Trophoblast cell (in vitro differentiated cells and primary cell): ENCODE results near the gene RABL2A.
"Not testable (repeated sequence)": the region's sequence is repeated elsewhere in the genome, so short reads cannot be mapped to it uniquely, and the experiment has no call there.

ENCODE experiments used
- DNase-seq, 2 donors: peaks; one replicate each; pipeline ENCODE4 v3.0.0-alpha.2; 2016
- H2AFZ ChIP-seq: 2 replicates; pipeline ENCODE4 v1.6.1; 2013; ENCODE audit warnings: low read length, moderate library complexity, mild to moderate bottlenecking; ENCODE audit not compliant: insufficient read depth, poor library complexity
- H2AK5ac ChIP-seq: 2 replicates; pipeline ENCODE4 v1.6.1; 2013; ENCODE audit warnings: mild to moderate bottlenecking, low read length
- H2BK120ac ChIP-seq: 2 replicates; pipeline ENCODE4 v1.6.1; 2013; ENCODE audit warnings: low read length, mild to moderate bottlenecking, moderate library complexity; ENCODE audit not compliant: insufficient read depth, poor library complexity
- H2BK12ac ChIP-seq: 2 replicates; pipeline ENCODE4 v1.6.1; 2013; ENCODE audit warnings: mild to moderate bottlenecking, low read length, moderate library complexity
- H2BK5ac ChIP-seq: 2 replicates; pipeline ENCODE4 v1.6.1; 2013; ENCODE audit warnings: low read length, low read depth, moderate library complexity, mild to moderate bottlenecking; ENCODE audit not compliant: poor library complexity
- H3K14ac ChIP-seq: 2 replicates; pipeline ENCODE4 v1.6.1; 2013; ENCODE audit warnings: mild to moderate bottlenecking, low read length
- H3K18ac ChIP-seq: 2 replicates; pipeline ENCODE4 v1.6.1; 2013; ENCODE audit warnings: mild to moderate bottlenecking, low read length
- H3K23ac ChIP-seq: 2 replicates; pipeline ENCODE4 v1.6.1; 2013; ENCODE audit warnings: low read length
- H3K27ac ChIP-seq: 2 replicates; pipeline ENCODE4 v1.5.1; 2013; ENCODE audit warnings: low read depth, mild to moderate bottlenecking, inconsistent platforms, low read length, moderate library complexity
- H3K27me3 ChIP-seq: 2 replicates; pipeline ENCODE4 v1.6.1; 2013; ENCODE audit warnings: inconsistent platforms, mild to moderate bottlenecking, low read length, moderate library complexity; ENCODE audit not compliant: insufficient read depth
- H3K36me3 ChIP-seq, 2 experiments: 1 replicate in 1 of 2; 2 replicates in 1 of 2; pipeline ENCODE4 v1.6.1; 2013; ENCODE audit warnings: low read length in 2 of 2, mild to moderate bottlenecking in 2 of 2, moderate library complexity in 1 of 2; ENCODE audit not compliant: insufficient read depth in 2 of 2, control insufficient read depth in 1 of 2
- H3K4ac ChIP-seq: 2 replicates; pipeline ENCODE4 v1.6.1; 2013; ENCODE audit warnings: low read depth, mild to moderate bottlenecking, low read length, moderate library complexity
- H3K4me1 ChIP-seq, 2 experiments: 1 replicate in 1 of 2; 2 replicates in 1 of 2; pipeline ENCODE4 v1.6.1; 2013; ENCODE audit warnings: low read length in 2 of 2, mild to moderate bottlenecking in 2 of 2, moderate library complexity in 1 of 2; ENCODE audit not compliant: insufficient read depth in 2 of 2, control insufficient read depth in 1 of 2
- H3K4me2 ChIP-seq: 2 replicates; pipeline ENCODE4 v1.6.1; 2013; ENCODE audit warnings: inconsistent platforms, mild to moderate bottlenecking, low read length, moderate library complexity
- H3K4me3 ChIP-seq: 2 replicates; pipeline ENCODE4 v1.5.1; 2013; ENCODE audit warnings: mild to moderate bottlenecking, low read depth, low read length, inconsistent platforms
- H3K79me1 ChIP-seq: one replicate; pipeline ENCODE4 v1.6.1; 2013; ENCODE audit warnings: low read length
- H3K79me2 ChIP-seq: 2 replicates; pipeline ENCODE4 v1.6.1; 2013; ENCODE audit warnings: low read length, mild to moderate bottlenecking; ENCODE audit not compliant: control insufficient read depth, insufficient read depth, poor library complexity
- H3K9ac ChIP-seq: 2 replicates; pipeline ENCODE4 v1.6.1; 2013; ENCODE audit warnings: mild to moderate bottlenecking, low read length
- H3K9me3 ChIP-seq: 2 replicates; pipeline ENCODE4 v1.6.1; 2013; ENCODE audit warnings: low read depth, mild to moderate bottlenecking, control low read depth, inconsistent platforms, low read length; ENCODE audit not compliant: insufficient read depth
- H4K12ac ChIP-seq: 2 replicates; pipeline ENCODE4 v1.6.1; 2013; ENCODE audit warnings: low read depth, mild to moderate bottlenecking, low read length, moderate library complexity
- H4K8ac ChIP-seq: 2 replicates; pipeline ENCODE4 v1.6.1; 2013; ENCODE audit warnings: low read depth, mild to moderate bottlenecking, low read length, moderate library complexity
- H4K91ac ChIP-seq: one replicate; pipeline ENCODE4 v1.6.1; 2013; ENCODE audit warnings: low read depth, mild to moderate bottlenecking, low read length, moderate library complexity
- WGBS: extraction: QIAGEN DNeasy Blood & Tissue Kit; methylation state at CpG from one replicate; pipeline ENCODE4 v1.1.7; 2013; ENCODE audit warnings: missing lambda C conversion rate; ENCODE audit not compliant: insufficient read length, insufficient coverage; ENCODE audit errors: extremely low coverage; 5-methylcytosine and 5-hydroxymethylcytosine counted together

The RABL2A gene

DNA sequence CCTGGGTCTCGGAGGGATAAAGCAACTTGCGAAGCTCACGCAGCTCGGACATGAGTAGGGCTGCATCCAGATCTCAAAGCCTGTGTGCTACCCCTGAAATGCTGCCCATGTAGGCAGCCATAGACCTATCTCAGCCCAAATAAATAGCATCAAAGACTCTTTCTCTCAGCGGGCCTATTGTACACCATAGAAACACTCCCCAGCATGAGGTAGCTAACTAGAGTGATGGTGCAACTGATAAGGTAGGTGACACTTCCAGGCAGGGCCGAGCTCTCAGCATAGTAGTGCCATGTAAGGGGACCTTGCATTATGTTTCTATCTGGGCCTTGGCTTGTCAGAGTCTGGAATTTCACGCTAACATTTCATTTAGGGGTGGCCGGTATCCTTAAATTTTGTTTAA, 52.4 kb downstream of the RABL2A start:
- Histone ChIP-seq H2AK5ac (no peak overlapping the region), H3K14ac (no peak overlapping the region), H4K8ac (no peak overlapping the region), H3K79me1 (no peaks in the 10 kb centered on the region), H3K18ac (no peak overlapping the region), H3K4me2 (no peak overlapping the region), H3K79me2 (no peaks in the 10 kb centered on the region), H3K36me3 (no peaks in the 10 kb centered on the region), H2BK12ac (no peak overlapping the region), H4K12ac (no peak overlapping the region), H3K27me3 (no peaks in the 10 kb centered on the region), H3K9ac (no peak overlapping the region), H4K91ac (no peak overlapping the region), H3K4me1 (no peaks in the 10 kb centered on the region), H2AFZ (no peak overlapping the region), H3K4me3 (no peak overlapping the region), H2BK120ac (no peak overlapping the region), H3K4ac (no peak overlapping the region), H3K9me3 (no peaks in the 10 kb centered on the region), H2BK5ac (no peak overlapping the region), H3K27ac (no peak overlapping the region), H3K23ac (no peak overlapping the region)
- no CpG with 5 or more reads among the region's 8 CpGs for WGBS
- DNase-seq: no peak

DNA sequence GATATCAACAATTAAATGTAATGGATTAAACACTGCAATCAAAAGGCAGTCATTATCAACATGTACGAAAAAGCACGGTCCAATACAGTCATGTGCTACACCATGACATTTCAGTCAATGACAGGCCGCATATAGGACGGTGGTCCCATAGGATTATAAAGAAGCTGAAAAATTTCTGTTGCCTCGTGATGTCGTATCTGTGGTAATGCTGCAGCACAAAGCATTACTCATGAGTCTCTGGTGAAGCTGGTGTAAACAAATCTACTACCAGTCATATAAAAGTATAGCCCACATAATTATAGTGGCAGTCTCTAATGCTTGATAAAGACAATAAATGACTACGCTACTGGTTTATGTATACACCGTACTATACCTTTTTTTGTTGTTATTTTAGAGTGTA, 58.4 kb downstream of the RABL2A start:
- no peaks in the 10 kb centered on the region for H3K27me3 ChIP-seq
- no peaks in the 10 kb centered on the region for H3K79me2 ChIP-seq
- H4K12ac ChIP-seq: no peak overlapping the region
- no peaks in the 10 kb centered on the region for H3K79me1 ChIP-seq
- no peak overlapping the region for H2BK5ac ChIP-seq
- H3K9ac ChIP-seq: no peak overlapping the region
- H3K18ac ChIP-seq: no peak overlapping the region
- no peak overlapping the region for H4K8ac ChIP-seq
- H3K36me3 ChIP-seq: no peaks in the 10 kb centered on the region
- no peak overlapping the region for H3K4ac ChIP-seq
- H3K4me3 ChIP-seq: no peak overlapping the region
- H3K4me2 ChIP-seq: no peak overlapping the region
- no peak overlapping the region for H2BK120ac ChIP-seq
- H4K91ac ChIP-seq: no peak overlapping the region
- H2BK12ac ChIP-seq: no peak overlapping the region
- no peak overlapping the region for H2AFZ ChIP-seq
- no peaks in the 10 kb centered on the region for H3K4me1 ChIP-seq
- no peak overlapping the region for H3K23ac ChIP-seq
- H2AK5ac ChIP-seq: no peak overlapping the region
- no peak overlapping the region for H3K27ac ChIP-seq
- DNase-seq: no peak
- no peak overlapping the region for H3K14ac ChIP-seq
- WGBS: no CpG with 5 or more reads among the region's 8 CpGs
- H3K9me3 ChIP-seq: no peaks in the 10 kb centered on the region

DNA sequence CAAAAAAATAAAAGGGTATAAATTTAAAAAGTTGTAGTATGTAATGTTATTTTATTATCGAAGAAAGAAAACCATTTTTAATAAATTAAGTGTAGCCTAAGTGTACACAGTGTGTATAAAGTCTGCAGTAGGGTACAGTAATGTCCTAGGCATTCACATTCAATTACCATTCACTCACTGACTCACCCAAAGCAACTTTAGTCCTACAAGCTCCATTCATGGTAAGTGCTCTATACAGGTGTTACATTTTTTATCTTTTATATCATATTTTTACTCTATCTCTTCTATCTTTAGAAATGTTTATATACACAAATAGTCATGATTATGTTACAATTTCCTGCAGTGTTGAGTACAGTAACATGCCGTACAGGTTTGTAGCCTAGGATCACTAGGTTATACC, 59.5 kb downstream of the RABL2A start:
- Histone ChIP-seq H3K14ac (no peak overlapping the region), H3K36me3 (no peaks in the 10 kb centered on the region), H2BK5ac (no peak overlapping the region), H3K27me3 (no peaks in the 10 kb centered on the region), H4K8ac (no peak overlapping the region), H3K27ac (no peak overlapping the region), H3K4me1 (no peaks in the 10 kb centered on the region), H3K18ac (no peak overlapping the region), H3K4ac (no peak overlapping the region), H3K9me3 (no peaks in the 10 kb centered on the region), H4K12ac (no peak overlapping the region), H3K9ac (no peak overlapping the region), H2AFZ (no peak overlapping the region), H3K79me2 (no peaks in the 10 kb centered on the region), H2BK12ac (no peak overlapping the region), H3K4me3 (no peak overlapping the region), H2BK120ac (no peak overlapping the region), H2AK5ac (no peak overlapping the region), H3K4me2 (no peak overlapping the region), H3K23ac (no peak overlapping the region), H4K91ac (no peak overlapping the region), H3K79me1 (no peaks in the 10 kb centered on the region)
- peak in 1 of 2 donors; percentile 38 for DNase-seq
- 100% methylated on average over 1 of the region's 2 CpGs for WGBS

DNA sequence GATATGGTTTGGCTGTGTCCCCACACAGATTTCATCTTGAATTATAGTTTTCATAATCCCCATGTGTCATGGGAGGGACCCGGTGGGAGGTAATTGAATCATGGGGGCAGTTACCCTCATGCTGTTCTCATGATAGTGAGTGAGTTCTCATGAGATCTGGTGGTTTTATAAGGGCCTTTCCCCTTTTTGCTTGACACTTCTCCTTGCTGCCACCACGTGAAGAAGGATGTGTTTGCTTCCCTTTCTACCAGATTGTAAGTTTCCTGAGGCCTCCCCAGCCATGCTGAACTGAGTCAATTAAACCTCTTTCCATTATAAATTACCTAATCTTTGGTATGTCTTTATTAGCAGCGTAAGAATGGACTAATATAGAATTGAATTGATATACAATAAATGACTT, 63.8 kb downstream of the RABL2A start:
- not testable (repeated sequence) for H3K27ac ChIP-seq, H4K12ac ChIP-seq, H3K4ac ChIP-seq, H3K79me1 ChIP-seq, H2AK5ac ChIP-seq, H4K8ac ChIP-seq, H3K9me3 ChIP-seq, H3K36me3 ChIP-seq, H3K18ac ChIP-seq, H3K27me3 ChIP-seq, DNase-seq, H2AFZ ChIP-seq, H3K4me3 ChIP-seq, H3K14ac ChIP-seq, H4K91ac ChIP-seq, H2BK120ac ChIP-seq, H3K4me2 ChIP-seq, H3K9ac ChIP-seq, H3K23ac ChIP-seq, H3K4me1 ChIP-seq, H3K79me2 ChIP-seq, H2BK5ac ChIP-seq, H2BK12ac ChIP-seq
- no CpG with 5 or more reads among the region's 3 CpGs for WGBS
